HCT116 (cell line): ENCODE data around the gene MYO3B. TPM values are rescaled to one million over a fixed set of nuclear protein-coding genes. Genes with fewer than 3 reads are reported as not detected.

Experiments used
- ATAC-seq: fragments of 200-7000 bp; cut with Tn5 transposase; 2 replicates; pipeline ENCODE4 v1.9.1; 2020; ENCODE audit warnings: mild to moderate bottlenecking, moderate library complexity
- BruUV-seq: library from RNA; stranded (reverse); fragments of 400-500 nt; replicated peaks from 2 replicates; lab custom pipeline; 2021; lab: Mats Ljungman, UMichigan
- CTCF ChIA-PET: fragments of 300-600 bp; sonication (Branson Sonifier 250); formaldehyde crosslinking; loops from one replicate; lab custom pipeline; 2021; ENCODE audit warnings: antibody characterized with exemption; lab: Charles Lee
- POLR2A ChIA-PET: fragments of 300-600, 350-600 bp; sonication (Branson Sonifier 250); formaldehyde crosslinking; loops from one replicate; lab custom pipeline; 2021; ENCODE audit warnings: antibody characterized with exemption; lab: Charles Lee
- RAD21 ChIA-PET, 2 experiments: fragments of 300-600 bp; sonication (Branson Sonifier 250); formaldehyde crosslinking; loops; one replicate each; lab custom pipeline; 2023; ENCODE audit warnings: low total read pairs in 2 of 2; ENCODE audit not compliant: uncharacterized antibody in 2 of 2, unreplicated experiment in 2 of 2, low non-redundant PET in 1 of 2; lab: Charles Lee
- DNase-seq: peaks from one replicate; pipeline ENCODE4 v3.0.0-alpha.2; 2010; ENCODE audit warnings: low read depth, low spot score
- H2AFZ ChIP-seq: fragments of 200-600 bp; shearing (Covaris generic), sonication (generic); 2 replicates; pipeline ENCODE4 v1.6.1; 2017; ENCODE audit warnings: low read depth, mixed run types, mixed read lengths, antibody characterized with exemption, low read length; ENCODE audit not compliant: poor library complexity, severe bottlenecking
- H3K27ac ChIP-seq: 2 replicates; pipeline ENCODE4 v1.5.1; 2012; ENCODE audit warnings: low read depth, low read length
- H3K27me3 ChIP-seq: fragments of 200-600 bp; sonication (generic); 2 replicates; pipeline ENCODE4 v1.6.1; 2016; ENCODE audit warnings: mixed run types, low read length, mixed read lengths; ENCODE audit not compliant: insufficient read depth
- H3K36me3 ChIP-seq, 2 experiments: fragments of 200-500 bp in 1 of 2; fragments of 200-600 bp in 1 of 2; sonication (Bioruptor generic) in 1 of 2; sonication (generic) in 1 of 2; 2 replicates each; pipeline versions ENCODE4 v1.5.1 to v1.6.1; 2014 to 2016; ENCODE audit warnings: low read length in 2 of 2, inconsistent platforms in 1 of 2, mixed read lengths in 1 of 2, mixed run types in 1 of 2; ENCODE audit not compliant: insufficient read depth in 2 of 2, control insufficient read depth in 1 of 2
- H3K4me1 ChIP-seq, 2 experiments: fragments of 200-600 bp in 1 of 2; sonication (generic) in 1 of 2; 2 replicates each; pipeline versions ENCODE4 v1.5.1 to v1.6.1; 2012 to 2017; ENCODE audit warnings: low read length in 2 of 2, inconsistent platforms in 1 of 2, mild to moderate bottlenecking in 1 of 2, mixed read lengths in 1 of 2, mixed run types in 1 of 2, moderate library complexity in 1 of 2; ENCODE audit not compliant: insufficient read depth in 2 of 2, control insufficient read depth in 1 of 2
- H3K4me2 ChIP-seq: fragments of 200-600 bp; sonication (generic); 2 replicates; pipeline ENCODE4 v1.6.1; 2017; ENCODE audit warnings: mixed run types, low read length, mixed read lengths
- H3K4me3 ChIP-seq, 2 experiments: fragments of 200-600 bp in 1 of 2; sonication (generic) in 1 of 2; replicated peaks in 1 of 2; 2 replicates each; pipeline ENCODE4 v1.5.1; 2011 to 2016; ENCODE audit warnings: low read length in 2 of 2, control low read depth in 1 of 2, low read depth in 1 of 2, mild to moderate bottlenecking in 1 of 2, mixed read lengths in 1 of 2, mixed run types in 1 of 2
- H3K79me2 ChIP-seq: fragments of 200-600 bp; sonication (generic); 2 replicates; pipeline ENCODE4 v1.6.1; 2017; ENCODE audit warnings: mild to moderate bottlenecking, mixed run types, low read length, moderate library complexity, mixed read lengths; ENCODE audit not compliant: insufficient read depth
- H3K9ac ChIP-seq: fragments of 200-600 bp; sonication (generic); 2 replicates; pipeline ENCODE4 v1.6.1; 2016; ENCODE audit warnings: low read length, mixed read lengths
- H3K9me2 ChIP-seq: fragments of 200-600 bp; sonication (generic), shearing (Covaris generic); 2 replicates; pipeline ENCODE4 v1.6.1; 2017; ENCODE audit warnings: mixed run types, mild to moderate bottlenecking, moderate library complexity; ENCODE audit not compliant: insufficient read depth
- H3K9me3 ChIP-seq, 2 experiments: fragments of 200-500 bp in 1 of 2; fragments of 200-600 bp in 1 of 2; sonication (Bioruptor generic) in 1 of 2; sonication (generic) in 1 of 2; 2 replicates each; pipeline ENCODE4 v1.6.1; 2014 to 2017; ENCODE audit warnings: low read length in 2 of 2, mixed read lengths in 2 of 2, inconsistent platforms in 1 of 2, low read depth in 1 of 2, mild to moderate bottlenecking in 1 of 2, mixed run types in 1 of 2, moderate library complexity in 1 of 2; ENCODE audit not compliant: control insufficient read depth in 1 of 2, insufficient read depth in 1 of 2
- H4K20me1 ChIP-seq: fragments of 200-600 bp; sonication (generic), shearing (Covaris generic); 2 replicates; pipeline ENCODE4 v1.6.1; 2017; ENCODE audit warnings: mixed run types, mild to moderate bottlenecking, moderate library complexity; ENCODE audit not compliant: insufficient read depth
- CTCF ChIP-seq, 3 experiments: fragments of 200-600 bp in 1 of 3; sonication (generic) in 1 of 3; IDR thresholded peaks in 2 of 3; conservative IDR thresholded peaks in 1 of 3; 2 replicates each; pipeline ENCODE4 v1.5.1; 2012 to 2017; ENCODE audit warnings: low read depth in 2 of 3, low read length in 2 of 3, antibody characterized with exemption in 1 of 3, borderline replicate concordance in 1 of 3, control low read depth in 1 of 3, mild to moderate bottlenecking in 1 of 3, mixed read lengths in 1 of 3, mixed run types in 1 of 3, moderate library complexity in 1 of 3; ENCODE audit not compliant: insufficient read depth in 1 of 3
- ELF1 ChIP-seq: IDR thresholded peaks from 2 replicates; pipeline ENCODE4 v1.6.1; 2012; ENCODE audit warnings: low read depth, borderline replicate concordance
- EZH2 ChIP-seq: fragments of 200-600 bp; sonication (generic); IDR thresholded peaks from 2 replicates; pipeline ENCODE4 v1.6.1; 2017; ENCODE audit warnings: antibody characterized with exemption, mixed run types
- POLR2AphosphoS5 ChIP-seq: IDR thresholded peaks from 2 replicates; pipeline ENCODE4 v1.6.1; 2011; ENCODE audit warnings: mild to moderate bottlenecking, low read depth, low read length, moderate library complexity
- SIN3A ChIP-seq: IDR thresholded peaks from 2 replicates; pipeline ENCODE4 v1.6.1; 2012; ENCODE audit warnings: low read depth
- TCF7L2 ChIP-seq: IDR thresholded peaks from 2 replicates; pipeline ENCODE4 v1.7.0; 2011; ENCODE audit warnings: borderline replicate concordance, inconsistent platforms; ENCODE audit not compliant: insufficient read depth, insufficient read length; ENCODE audit errors: extremely low read depth
- ZBTB33 ChIP-seq: IDR thresholded peaks from 2 replicates; pipeline ENCODE4 v1.6.1; 2011; ENCODE audit warnings: mild to moderate bottlenecking, low read length, moderate library complexity; ENCODE audit not compliant: insufficient replicate concordance; ENCODE audit errors: extremely low read depth
- ZNF274 ChIP-seq: fragments of 200-500 bp; sonication (Bioruptor generic); IDR thresholded peaks from 2 replicates; pipeline ENCODE4 v1.6.1; 2014; ENCODE audit warnings: mild to moderate bottlenecking, low read depth, low read length, inconsistent platforms
- intact Hi-C: fragments of 100-400 bp; cut with micrococcal nuclease; formaldehyde crosslinking; loops from 2 replicates; pipeline ENCODE4 v1.10.0; 2022
- total RNA-seq: library from RNA; stranded (reverse); gene quantifications from one replicate; pipeline ENCODE4 v1.2.1, GENCODE V29; 2021; ENCODE audit not compliant: unreplicated experiment

Gene MYO3B
- total RNA-seq, 1 experiment from 2014 or later = not detected

GRCh38 chr2:170284205-170284604 lies 106.3 kb downstream of the MYO3B start:
- no peak for TF ChIP-seq CTCF (IDR thresholded peaks at IDR 0.05 in 2 of 3, conservative IDR thresholded peaks at IDR 0.05 in 1 of 3; ENCODE audit: borderline replicate concordance in 1 of 3, insufficient read depth in 1 of 3, low read depth in 2 of 3, low read length in 2 of 3)
- no peak for TF ChIP-seq TCF7L2
- no peak for TF ChIP-seq EZH2
- no peak for TF ChIP-seq ELF1
- no peak for TF ChIP-seq ZNF274
- no peak for TF ChIP-seq SIN3A
- TF ChIP-seq POLR2AphosphoS5 = no peak
- TF ChIP-seq ZBTB33 = no peak
- ChIA-PET RAD21 (no interaction called here), CTCF (no interaction called here), POLR2A (no interaction called here)
- H3K27ac ChIP-seq = no peak overlapping the region
- BruUV-seq = no TSS peak
- H3K79me2 ChIP-seq = no peaks in the 10 kb centered on the region
- ATAC-seq (no peak), DNase-seq (no peak)
- H2AFZ ChIP-seq = no peak overlapping the region
- H3K4me1 ChIP-seq = no peaks in the 10 kb centered on the region
- H3K9me3 ChIP-seq = no peaks in the 10 kb centered on the region
- H3K9ac ChIP-seq = no peak overlapping the region
- H3K9me2 ChIP-seq = no peaks in the 10 kb centered on the region
- H3K4me3 ChIP-seq = no peak overlapping the region
- no peaks in the 10 kb centered on the region for H3K36me3 ChIP-seq
- H4K20me1 ChIP-seq = no peaks in the 10 kb centered on the region
- no peak overlapping the region for H3K4me2 ChIP-seq
- intact Hi-C loops = no loop called here
- H3K27me3 ChIP-seq = no peaks in the 10 kb centered on the region
